Caco-2 (cell line): Measurements from ENCODE around the gene OR51E2. TPM values are rescaled to one million over a fixed set of nuclear protein-coding genes. Genes with fewer than 3 reads are reported as not detected.

Experiments used
- BruUV-seq: library from RNA; stranded (reverse); fragments of 400-500 nt; replicated peaks from 2 replicates; lab custom pipeline; 2021; lab: Mats Ljungman, UMichigan
- CTCF ChIA-PET: fragments of 300-600 bp; sonication (Branson Sonifier 250); formaldehyde crosslinking; loops from one replicate; lab custom pipeline; 2022; ENCODE audit warnings: antibody characterized with exemption; lab: Charles Lee
- POLR2A ChIA-PET: fragments of 300-600 bp; sonication (Branson Sonifier 250); formaldehyde crosslinking; loops from one replicate; lab custom pipeline; 2022; ENCODE audit warnings: antibody characterized with exemption; lab: Charles Lee
- DNase-seq, 2 experiments: peaks; one replicate each; pipeline versions ENCODE4 v3.0.0 to v3.0.0-alpha.2; 2020 to 2022
- H3K27me3 ChIP-seq: replicated peaks from 2 replicates; pipeline ENCODE4 v1.6.0; 2011; ENCODE audit warnings: low read length; ENCODE audit not compliant: control insufficient read depth, insufficient read depth
- H3K36me3 ChIP-seq: 2 replicates; pipeline ENCODE4 v1.5.1; 2011; ENCODE audit warnings: low read length; ENCODE audit not compliant: control insufficient read depth, insufficient read depth
- H3K4me1 ChIP-seq: fragments of 250-450 bp; sonication (Bioruptor Pico); 2 replicates; pipeline ENCODE4 v1.5.1; 2020; ENCODE audit warnings: mild to moderate bottlenecking
- H3K4me3 ChIP-seq: 2 replicates; pipeline ENCODE4 v1.5.1; 2011; ENCODE audit warnings: low read depth, mild to moderate bottlenecking, control low read depth, low read length
- H3K9me3 ChIP-seq: fragments of 250-450 bp; sonication (Bioruptor Pico); 2 replicates; pipeline ENCODE4 v1.5.1; 2020; ENCODE audit warnings: mild to moderate bottlenecking, moderate library complexity
- H3K27ac Mint-ChIP-seq: one replicate; pipeline ENCODE4 v1.8.0; 2022; ENCODE audit warnings: mixed read lengths; ENCODE audit not compliant: unreplicated experiment
- H3K27me3 Mint-ChIP-seq: one replicate; pipeline ENCODE4 v1.8.0; 2022; ENCODE audit warnings: mixed read lengths; ENCODE audit not compliant: insufficient read depth, unreplicated experiment
- H3K36me3 Mint-ChIP-seq: one replicate; pipeline ENCODE4 v1.8.0; 2022; ENCODE audit warnings: mild to moderate bottlenecking, mixed read lengths; ENCODE audit not compliant: insufficient read depth, unreplicated experiment
- H3K4me1 Mint-ChIP-seq: one replicate; pipeline ENCODE4 v1.8.0; 2022; ENCODE audit warnings: low read depth, mixed read lengths; ENCODE audit not compliant: unreplicated experiment
- H3K4me3 Mint-ChIP-seq: one replicate; pipeline ENCODE4 v1.8.0; 2022; ENCODE audit warnings: mild to moderate bottlenecking, moderate library complexity, mixed read lengths; ENCODE audit not compliant: unreplicated experiment
- H3K9me3 Mint-ChIP-seq: one replicate; pipeline ENCODE4 v1.8.0; 2022; ENCODE audit warnings: mixed read lengths; ENCODE audit not compliant: unreplicated experiment
- intact Hi-C: fragments of 100-400 bp; cut with micrococcal nuclease; formaldehyde crosslinking; loops from one replicate; pipeline ENCODE4 v1.10.0; 2022; ENCODE audit not compliant: unreplicated experiment
- total RNA-seq: library from RNA; stranded (reverse); gene quantifications from 2 replicates; pipeline ENCODE4 v1.2.3, GENCODE V29; 2022
- TF ChIP-seq, protein P1 (sequence below), 2 experiments: fragments of 200-600 bp in 1 of 2; IDR thresholded peaks; 1 replicate in 1 of 2; 2 replicates in 1 of 2; pipeline versions ENCODE4 v1.5.1 to v1.8.0; 2011 to 2022; ENCODE audit warnings: antibody characterized with exemption in 1 of 2, control low read depth in 1 of 2, inconsistent platforms in 1 of 2, low read depth in 1 of 2, low read length in 1 of 2, mild to moderate bottlenecking in 1 of 2, moderate library complexity in 1 of 2; ENCODE audit not compliant: insufficient read depth in 1 of 2, severe bottlenecking in 1 of 2, unreplicated experiment in 1 of 2

The OR51E2 gene
- total RNA-seq, 1 experiment from 2014 or later: not detected

DNA sequence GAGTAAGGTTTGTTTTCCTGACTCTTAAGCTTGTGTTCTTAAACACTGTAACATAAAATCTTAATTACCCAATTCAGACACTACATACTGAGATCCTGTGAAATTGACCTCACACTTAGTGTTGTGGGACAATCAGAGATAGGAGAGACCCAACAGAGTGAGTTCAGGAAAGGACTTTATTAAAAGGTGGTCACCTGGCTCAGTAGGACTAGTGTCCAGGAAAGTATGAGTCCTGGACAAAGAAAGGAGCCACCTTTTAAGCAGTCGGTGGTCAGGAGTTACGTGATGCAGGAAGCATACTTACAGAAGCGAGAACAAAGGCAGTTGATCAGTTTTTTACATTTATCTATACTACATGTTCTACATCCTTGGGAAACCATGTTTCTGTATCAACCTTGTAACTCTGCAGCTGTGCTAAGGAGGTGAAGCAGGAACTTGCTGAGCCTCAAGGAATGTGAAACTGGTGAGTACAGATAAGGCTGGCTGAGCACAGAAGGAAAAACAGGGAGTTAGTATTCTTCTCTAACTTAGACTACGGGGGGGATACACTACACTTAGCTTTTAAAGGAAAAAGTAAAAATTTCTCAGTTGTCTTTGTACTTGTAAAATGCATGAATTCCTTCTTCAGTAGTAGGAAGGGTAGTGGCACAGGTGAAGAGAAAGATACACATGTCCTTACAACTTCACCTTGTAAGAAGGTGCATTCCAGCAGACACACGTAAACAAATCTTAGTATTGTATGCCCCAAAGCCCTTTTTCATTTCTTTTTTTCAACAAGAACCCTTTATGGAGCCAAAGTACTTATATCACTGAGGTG is 38.8 kb downstream of the OR51E2 start:
- BruUV-seq: no TSS peak
- Histone ChIP-seq H3K9me3 (no peaks in the 10 kb centered on the region; the same call in 1 of the 2 replicates), H3K4me3 (no peak overlapping the region), H3K27me3 (no peaks in the 10 kb centered on the region; the same call in 1 of the 2 replicates), H3K36me3 (no peaks in the 10 kb centered on the region), H3K4me1 (peaks cover 5% of the 10 kb centered on the region; the same call in 1 of the 2 replicates)
- peaks cover 16% of the 10 kb centered on the region for H3K27me3 Mint-ChIP-seq
- no peaks in the 10 kb centered on the region for H3K36me3 Mint-ChIP-seq
- no peak overlapping the region for H3K4me3 Mint-ChIP-seq
- no peak for DNase-seq
- no peaks in the 10 kb centered on the region for H3K4me1 Mint-ChIP-seq
- no peak overlapping the region for H3K27ac Mint-ChIP-seq
- TF ChIP-seq, protein P1, sequence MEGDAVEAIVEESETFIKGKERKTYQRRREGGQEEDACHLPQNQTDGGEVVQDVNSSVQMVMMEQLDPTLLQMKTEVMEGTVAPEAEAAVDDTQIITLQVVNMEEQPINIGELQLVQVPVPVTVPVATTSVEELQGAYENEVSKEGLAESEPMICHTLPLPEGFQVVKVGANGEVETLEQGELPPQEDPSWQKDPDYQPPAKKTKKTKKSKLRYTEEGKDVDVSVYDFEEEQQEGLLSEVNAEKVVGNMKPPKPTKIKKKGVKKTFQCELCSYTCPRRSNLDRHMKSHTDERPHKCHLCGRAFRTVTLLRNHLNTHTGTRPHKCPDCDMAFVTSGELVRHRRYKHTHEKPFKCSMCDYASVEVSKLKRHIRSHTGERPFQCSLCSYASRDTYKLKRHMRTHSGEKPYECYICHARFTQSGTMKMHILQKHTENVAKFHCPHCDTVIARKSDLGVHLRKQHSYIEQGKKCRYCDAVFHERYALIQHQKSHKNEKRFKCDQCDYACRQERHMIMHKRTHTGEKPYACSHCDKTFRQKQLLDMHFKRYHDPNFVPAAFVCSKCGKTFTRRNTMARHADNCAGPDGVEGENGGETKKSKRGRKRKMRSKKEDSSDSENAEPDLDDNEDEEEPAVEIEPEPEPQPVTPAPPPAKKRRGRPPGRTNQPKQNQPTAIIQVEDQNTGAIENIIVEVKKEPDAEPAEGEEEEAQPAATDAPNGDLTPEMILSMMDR (IDR thresholded peaks at IDR 0.05; ENCODE audit: insufficient read depth in 1 of 2, low read depth in 1 of 2, low read length in 1 of 2, severe bottlenecking in 1 of 2, unreplicated experiment in 1 of 2): no peak
- intact Hi-C loops: no loop called here
- POLR2A ChIA-PET: no interaction called here
- CTCF ChIA-PET: no interaction called here
- H3K9me3 Mint-ChIP-seq: no peaks in the 10 kb centered on the region

DNA sequence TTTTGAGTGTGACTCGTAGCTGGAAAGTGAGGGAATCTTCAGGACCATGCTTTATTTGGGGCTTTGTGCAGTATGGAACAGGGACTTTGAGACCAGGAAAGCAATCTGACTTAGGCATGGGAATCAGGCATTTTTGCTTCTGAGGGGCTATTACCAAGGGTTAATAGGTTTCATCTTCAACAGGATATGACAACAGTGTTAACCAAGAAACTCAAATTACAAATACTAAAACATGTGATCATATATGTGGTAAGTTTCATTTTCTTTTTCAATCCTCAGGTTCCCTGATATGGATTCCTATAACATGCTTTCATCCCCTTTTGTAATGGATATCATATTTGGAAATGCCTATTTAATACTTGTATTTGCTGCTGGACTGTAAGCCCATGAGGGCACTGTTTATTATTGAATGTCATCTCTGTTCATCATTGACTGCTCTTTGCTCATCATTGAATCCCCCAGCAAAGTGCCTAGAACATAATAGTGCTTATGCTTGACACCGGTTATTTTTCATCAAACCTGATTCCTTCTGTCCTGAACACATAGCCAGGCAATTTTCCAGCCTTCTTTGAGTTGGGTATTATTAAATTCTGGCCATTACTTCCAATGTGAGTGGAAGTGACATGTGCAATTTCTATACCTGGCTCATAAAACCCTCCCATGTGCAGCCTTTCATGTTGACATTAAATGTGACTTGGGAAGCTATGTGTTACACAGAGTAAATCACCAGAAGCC is 42.9 kb downstream of the OR51E2 start:
- no peaks in the 10 kb centered on the region for H3K4me1 Mint-ChIP-seq
- TF ChIP-seq, protein P1 (IDR thresholded peaks at IDR 0.05; ENCODE audit: insufficient read depth in 1 of 2, low read depth in 1 of 2, low read length in 1 of 2, severe bottlenecking in 1 of 2, unreplicated experiment in 1 of 2): no peak
- no peaks in the 10 kb centered on the region for H3K36me3 ChIP-seq
- H3K36me3 Mint-ChIP-seq: no peaks in the 10 kb centered on the region
- CTCF ChIA-PET: no interaction called here
- peaks cover 5% of the 10 kb centered on the region; the same call in 1 of the 2 replicates for H3K4me1 ChIP-seq
- intact Hi-C loops: no loop called here
- H3K27ac Mint-ChIP-seq: no peak overlapping the region
- H3K9me3 ChIP-seq: no peaks in the 10 kb centered on the region; the same call in 1 of the 2 replicates
- no peak overlapping the region for H3K4me3 ChIP-seq
- BruUV-seq: no TSS peak
- no peaks in the 10 kb centered on the region; the same call in none of the 2 replicates for H3K27me3 ChIP-seq
- POLR2A ChIA-PET: no interaction called here
- H3K9me3 Mint-ChIP-seq: no peaks in the 10 kb centered on the region
- peaks cover 16% of the 10 kb centered on the region for H3K27me3 Mint-ChIP-seq
- no peak overlapping the region for H3K4me3 Mint-ChIP-seq
- DNase-seq: no peak

DNA sequence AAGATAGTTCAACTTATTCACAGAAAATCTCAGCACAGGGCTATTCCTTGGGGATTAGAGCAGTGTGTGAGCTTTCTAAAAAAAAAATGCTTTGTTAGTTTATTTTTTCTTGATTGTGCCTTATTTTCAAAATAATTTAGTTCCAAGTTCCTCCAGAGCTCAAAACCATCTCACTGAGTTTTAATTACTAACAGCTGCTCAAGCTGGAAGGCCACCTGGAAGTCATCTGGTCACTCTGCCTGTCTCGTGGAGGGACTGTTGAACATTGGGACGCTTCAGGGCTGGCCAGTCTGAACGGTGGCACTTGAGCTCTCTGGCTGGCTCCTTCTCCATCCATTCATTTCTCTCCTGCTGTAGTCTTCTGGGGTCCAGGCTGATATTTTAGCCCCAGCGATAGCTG is 49.9 kb downstream of the OR51E2 start:
- Mint-ChIP-seq H3K36me3 (no peaks in the 10 kb centered on the region), H3K27me3 (peaks cover 9% of the 10 kb centered on the region), H3K4me3 (no peak overlapping the region), H3K4me1 (no peaks in the 10 kb centered on the region), H3K9me3 (no peaks in the 10 kb centered on the region), H3K27ac (no peak overlapping the region)
- Histone ChIP-seq H3K9me3 (no peaks in the 10 kb centered on the region), H3K4me3 (no peak overlapping the region), H3K4me1 (no peaks in the 10 kb centered on the region), H3K36me3 (no peaks in the 10 kb centered on the region), H3K27me3 (no peaks in the 10 kb centered on the region; the same call in 1 of the 2 replicates)
- ChIA-PET POLR2A (no interaction called here), CTCF (no interaction called here)
- no peak for DNase-seq
- intact Hi-C loops: no loop called here
- BruUV-seq: no TSS peak
- TF ChIP-seq, protein P1 (IDR thresholded peaks at IDR 0.05; ENCODE audit: insufficient read depth in 1 of 2, low read depth in 1 of 2, low read length in 1 of 2, severe bottlenecking in 1 of 2, unreplicated experiment in 1 of 2): no peak
